H1 (cell line): Measurements from ENCODE around the gene TMEM150B. TPM values are rescaled to one million over a fixed set of nuclear protein-coding genes. Genes with fewer than 3 reads are reported as not detected.

Source experiments
- BRCA1 ChIP-seq: IDR thresholded peaks from 2 replicates; pipeline ENCODE4 v1.6.1; 2012; ENCODE audit warnings: low read depth, low read length, improper control_type of control experiment
- CTBP2 ChIP-seq: IDR thresholded peaks from 2 replicates; pipeline ENCODE4 v1.7.0; 2011; ENCODE audit warnings: borderline replicate concordance, mild to moderate bottlenecking, moderate library complexity, mixed read lengths, low read length; ENCODE audit not compliant: insufficient read depth, insufficient read length
- EZH2 ChIP-seq: fragments of 200-600 bp; sonication (generic); IDR thresholded peaks from 2 replicates; pipeline ENCODE4 v1.7.1; 2012; ENCODE audit warnings: low read depth, mild to moderate bottlenecking, moderate library complexity, low read length, inconsistent platforms; ENCODE audit not compliant: severe bottlenecking
- GABPA ChIP-seq: IDR thresholded peaks from 2 replicates; pipeline ENCODE4 v1.6.1; 2011; ENCODE audit warnings: mild to moderate bottlenecking, low read length, moderate library complexity, borderline replicate concordance; ENCODE audit not compliant: insufficient read depth
- GTF2F1 ChIP-seq: IDR thresholded peaks from 2 replicates; pipeline ENCODE4 v1.6.1; 2012; ENCODE audit warnings: low read depth, low read length, improper control_type of control experiment, borderline replicate concordance
- HDAC2 ChIP-seq, 2 experiments: fragments of 300-600 bp in 1 of 2; sonication (generic) in 1 of 2; IDR thresholded peaks; 2 replicates each; pipeline ENCODE4 v1.6.1; 2011 to 2012; ENCODE audit warnings: low read depth in 2 of 2, low read length in 2 of 2, mild to moderate bottlenecking in 2 of 2, moderate library complexity in 2 of 2, borderline replicate concordance in 1 of 2, inconsistent platforms in 1 of 2
- KDM5A ChIP-seq: fragments of 200-600 bp; IDR thresholded peaks from 2 replicates; pipeline ENCODE4 v1.7.1; 2012; ENCODE audit warnings: mild to moderate bottlenecking, low read length, inconsistent platforms, mixed read lengths
- POLR2AphosphoS5 ChIP-seq: IDR thresholded peaks from 2 replicates; pipeline ENCODE4 v1.6.1; 2011; ENCODE audit warnings: low read depth, low read length
- RFX5 ChIP-seq: IDR thresholded peaks from 2 replicates; pipeline ENCODE4 v1.6.1; 2011; ENCODE audit warnings: low read depth, low read length, improper control_type of control experiment, borderline replicate concordance
- SAP30 ChIP-seq: fragments of 300-600 bp; sonication (generic); IDR thresholded peaks from 2 replicates; pipeline ENCODE4 v1.7.1; 2012; ENCODE audit warnings: low read length, moderate library complexity, mild to moderate bottlenecking, inconsistent platforms; ENCODE audit not compliant: insufficient read depth, insufficient replicate concordance
- SRF ChIP-seq: IDR thresholded peaks from 2 replicates; pipeline ENCODE4 v1.6.1; 2011; ENCODE audit warnings: mild to moderate bottlenecking, low read depth, low read length, moderate library complexity
- SUZ12 ChIP-seq: fragments of 200-600 bp; sonication (generic); IDR thresholded peaks from 2 replicates; pipeline ENCODE4 v1.6.1; 2012; ENCODE audit warnings: mild to moderate bottlenecking, inconsistent platforms, low read length, moderate library complexity, mixed read lengths
- polyA plus RNA-seq, 7 experiments: library from polyadenylated mRNA; depleted of rRNA in 3 of 7; stranded (reverse) in 5 of 7; unstranded in 2 of 7; fragments of >200 nt in 5 of 7; fragments of 200-250 nt in 2 of 7; gene quantifications; 1 replicate in 5 of 7; 2 replicates in 1 of 7; 4 replicates in 1 of 7; pipeline versions ENCODE4 v1.2.1 to v1.2.3, GENCODE V29; 2011 to 2013; ENCODE audit warnings: missing spikeins in 2 of 7, mixed read lengths in 2 of 7
- total RNA-seq: library from RNA; stranded (reverse); fragmentation: NEBNext Ultra II Directional; extraction: Animal tissue kit (Norgen Biotek cat#: 25700); gene quantifications from 2 replicates; pipeline ENCODE4 v1.2.1, GENCODE V29; 2021
- TF ChIP-seq, protein P1 (sequence below): IDR thresholded peaks from 2 replicates; pipeline ENCODE4 v1.6.1; 2011; ENCODE audit warnings: low read length, improper control_type of control experiment
- TF ChIP-seq, protein P2 (sequence below): IDR thresholded peaks from 2 replicates; pipeline ENCODE4 v1.6.1; 2011; ENCODE audit warnings: low read depth, mild to moderate bottlenecking, low read length; ENCODE audit not compliant: insufficient read depth

Gene TMEM150B
- total and polyA plus RNA-seq, 2 of the 8 experiments (the other 6 are each of a cell fraction or from before 2014, with no cell fraction given), result 0.41 to 0.91 TPM

DNA sequence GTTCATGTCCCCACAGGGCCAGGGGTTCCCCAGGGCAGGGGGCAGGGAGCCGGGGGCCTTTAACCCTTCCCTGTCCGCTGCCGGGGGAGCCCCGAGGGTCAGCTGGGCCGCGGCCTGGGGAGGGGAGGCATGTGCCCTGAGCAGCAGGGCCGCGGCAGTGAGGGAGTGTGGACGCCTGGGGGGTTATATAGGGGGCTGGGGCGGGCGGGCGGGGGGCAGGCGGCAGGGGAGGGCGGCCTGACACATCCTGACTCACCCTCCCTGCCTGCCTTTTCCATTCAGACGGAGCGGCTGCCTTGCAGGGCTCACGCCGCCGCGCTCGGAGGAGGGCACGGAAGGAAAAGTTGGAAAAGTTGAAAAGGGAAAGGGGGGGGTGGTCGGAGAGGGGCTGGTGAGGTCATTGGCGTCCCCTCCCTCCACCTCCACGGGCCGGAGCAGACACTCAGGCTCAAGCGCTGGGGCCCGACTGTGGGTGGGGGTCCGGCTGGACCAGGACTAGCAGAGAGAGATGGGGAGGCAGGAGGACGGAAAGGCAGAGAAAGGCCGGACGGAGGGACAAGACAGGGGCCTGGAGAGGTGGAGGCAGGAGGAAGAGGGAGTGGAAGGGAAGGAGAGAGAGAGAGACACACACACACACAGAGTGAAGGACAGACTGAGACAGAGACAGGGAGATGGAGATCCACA is 45.3 kb upstream of the TMEM150B start, which contains the start of gene IL11 (continued):
- TF ChIP-seq BRCA1 (no peak), RFX5 (no peak), CTBP2 (peak; percentile 10), SRF (no peak), GABPA (no peak), HDAC2 (IDR thresholded peaks at IDR 0.05; ENCODE audit: borderline replicate concordance in 1 of 2, low read depth in 2 of 2, low read length in 2 of 2) (no peak), SUZ12 (peak; percentile 36; the same call in 1 of the 2 replicates), EZH2 (peak; percentile 25), SAP30 (no peak), POLR2AphosphoS5 (no peak), KDM5A (no peak), GTF2F1 (no peak)
- TF ChIP-seq, protein P1, sequence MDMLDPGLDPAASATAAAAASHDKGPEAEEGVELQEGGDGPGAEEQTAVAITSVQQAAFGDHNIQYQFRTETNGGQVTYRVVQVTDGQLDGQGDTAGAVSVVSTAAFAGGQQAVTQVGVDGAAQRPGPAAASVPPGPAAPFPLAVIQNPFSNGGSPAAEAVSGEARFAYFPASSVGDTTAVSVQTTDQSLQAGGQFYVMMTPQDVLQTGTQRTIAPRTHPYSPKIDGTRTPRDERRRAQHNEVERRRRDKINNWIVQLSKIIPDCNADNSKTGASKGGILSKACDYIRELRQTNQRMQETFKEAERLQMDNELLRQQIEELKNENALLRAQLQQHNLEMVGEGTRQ, result no peak
- TF ChIP-seq, protein P2, sequence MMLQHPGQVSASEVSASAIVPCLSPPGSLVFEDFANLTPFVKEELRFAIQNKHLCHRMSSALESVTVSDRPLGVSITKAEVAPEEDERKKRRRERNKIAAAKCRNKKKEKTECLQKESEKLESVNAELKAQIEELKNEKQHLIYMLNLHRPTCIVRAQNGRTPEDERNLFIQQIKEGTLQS, result no peak
